Endothelial cell (in vitro differentiated cells): Measurements from ENCODE around the gene ATXN7. TPM values are rescaled to one million over a fixed set of nuclear protein-coding genes. Genes with fewer than 3 reads are reported as not detected.

Experiments used
- DNase-seq: peaks from one replicate; pipeline ENCODE4 v3.0.0; 2021; ENCODE audit warnings: low spot score
- H3K27ac Mint-ChIP-seq: one replicate; pipeline ENCODE4 v1.8.0; 2021; ENCODE audit warnings: mixed read lengths, inconsistent platforms; ENCODE audit not compliant: unreplicated experiment
- H3K27me3 Mint-ChIP-seq: one replicate; pipeline ENCODE4 v1.8.0; 2021; ENCODE audit warnings: mild to moderate bottlenecking, moderate library complexity, mixed read lengths, inconsistent platforms; ENCODE audit not compliant: unreplicated experiment
- H3K36me3 Mint-ChIP-seq: one replicate; pipeline ENCODE4 v1.8.0; 2021; ENCODE audit warnings: mild to moderate bottlenecking, low read depth, mixed read lengths, inconsistent platforms; ENCODE audit not compliant: unreplicated experiment
- H3K4me1 Mint-ChIP-seq: one replicate; pipeline ENCODE4 v1.8.0; 2021; ENCODE audit warnings: mild to moderate bottlenecking, mixed read lengths, inconsistent platforms; ENCODE audit not compliant: unreplicated experiment
- H3K4me3 Mint-ChIP-seq: one replicate; pipeline ENCODE4 v1.8.0; 2021; ENCODE audit warnings: mild to moderate bottlenecking, mixed read lengths, inconsistent platforms; ENCODE audit not compliant: unreplicated experiment
- H3K9me3 Mint-ChIP-seq: one replicate; pipeline ENCODE4 v1.8.0; 2021; ENCODE audit warnings: mixed read lengths, inconsistent platforms; ENCODE audit not compliant: unreplicated experiment
- CTCF ChIP-seq: fragments of 200-600 bp; sonication (generic); IDR thresholded peaks from one replicate; pipeline ENCODE4 v1.5.0; 2021; ENCODE audit warnings: antibody characterized with exemption; ENCODE audit not compliant: unreplicated experiment
- total RNA-seq: library from RNA; stranded (reverse); fragmentation: NEBNext Ultra II Directional; extraction: Animal tissue kit (Norgen Biotek cat#: 25700); gene quantifications from one replicate; pipeline ENCODE4 v1.2.1, GENCODE V29; 2021; ENCODE audit not compliant: unreplicated experiment

ATXN7 gene
- total RNA-seq, 1 donor from 2014 or later: 21.0 TPM

- no peak for TF ChIP-seq CTCF
- peak overlapping the region; percentile 88 for H3K27ac Mint-ChIP-seq
Measured at GRCh38 chr3:63912768-63913588, 49.3 kb downstream of the ATXN7 start.

GRCh38 chr3:63914312-63914711, 50.6 kb downstream of the ATXN7 start:
- H3K36me3 Mint-ChIP-seq: peaks cover 24% of the 10 kb centered on the region
- peaks cover 24% of the 10 kb centered on the region for H3K4me1 Mint-ChIP-seq
- no peaks in the 10 kb centered on the region for H3K9me3 Mint-ChIP-seq
- peak overlapping the region; percentile 10 for H3K27ac Mint-ChIP-seq
- peaks cover 5% of the 10 kb centered on the region for H3K27me3 Mint-ChIP-seq
- DNase-seq: no peak
- TF ChIP-seq CTCF: no peak
- H3K4me3 Mint-ChIP-seq: no peak overlapping the region

More at GRCh38 chr3:63912768-63913588, 49.3 kb downstream of the ATXN7 start:
- Mint-ChIP-seq H3K4me3 (peak overlapping the region; percentile 94), H3K9me3 (no peaks in the 10 kb centered on the region), H3K4me1 (peaks cover 24% of the 10 kb centered on the region), H3K36me3 (peaks cover 19% of the 10 kb centered on the region), H3K27me3 (peaks cover 5% of the 10 kb centered on the region)
- peak; percentile 31 for DNase-seq

DNA sequence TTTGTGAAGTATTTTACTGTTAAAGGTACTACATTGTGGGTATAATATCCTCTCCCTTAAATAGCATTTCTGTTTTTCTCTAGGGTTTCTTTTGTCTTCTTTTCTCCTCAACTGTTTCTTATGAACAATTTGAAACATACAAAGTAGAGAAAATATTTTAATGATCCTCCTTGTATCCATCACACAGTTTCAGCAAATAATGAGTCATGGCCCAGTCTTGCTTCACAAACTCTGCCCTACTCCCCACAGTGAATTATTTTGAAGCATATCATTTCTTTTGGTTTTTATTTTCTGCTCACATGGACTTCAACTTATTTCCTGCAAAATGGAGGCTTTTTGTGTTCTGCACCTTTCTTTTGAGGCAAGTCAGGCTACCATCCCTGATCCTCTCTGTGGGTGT, 54.7 kb downstream of the ATXN7 start:
- DNase-seq: no peak
- Mint-ChIP-seq H3K27ac (no peak overlapping the region), H3K9me3 (no peaks in the 10 kb centered on the region), H3K36me3 (peaks cover 36% of the 10 kb centered on the region), H3K4me1 (peaks cover 4% of the 10 kb centered on the region), H3K4me3 (no peak overlapping the region), H3K27me3 (no peaks in the 10 kb centered on the region)
- TF ChIP-seq CTCF: no peak

- DNase-seq: no peak
- Mint-ChIP-seq H3K4me1 (no peaks in the 10 kb centered on the region), H3K27ac (no peak overlapping the region), H3K27me3 (peaks cover 3% of the 10 kb centered on the region), H3K9me3 (no peaks in the 10 kb centered on the region), H3K4me3 (no peak overlapping the region), H3K36me3 (peaks cover 45% of the 10 kb centered on the region)
- no peak for TF ChIP-seq CTCF
Measured at GRCh38 chr3:63920001-63920400, 56.3 kb downstream of the ATXN7 start.

DNA sequence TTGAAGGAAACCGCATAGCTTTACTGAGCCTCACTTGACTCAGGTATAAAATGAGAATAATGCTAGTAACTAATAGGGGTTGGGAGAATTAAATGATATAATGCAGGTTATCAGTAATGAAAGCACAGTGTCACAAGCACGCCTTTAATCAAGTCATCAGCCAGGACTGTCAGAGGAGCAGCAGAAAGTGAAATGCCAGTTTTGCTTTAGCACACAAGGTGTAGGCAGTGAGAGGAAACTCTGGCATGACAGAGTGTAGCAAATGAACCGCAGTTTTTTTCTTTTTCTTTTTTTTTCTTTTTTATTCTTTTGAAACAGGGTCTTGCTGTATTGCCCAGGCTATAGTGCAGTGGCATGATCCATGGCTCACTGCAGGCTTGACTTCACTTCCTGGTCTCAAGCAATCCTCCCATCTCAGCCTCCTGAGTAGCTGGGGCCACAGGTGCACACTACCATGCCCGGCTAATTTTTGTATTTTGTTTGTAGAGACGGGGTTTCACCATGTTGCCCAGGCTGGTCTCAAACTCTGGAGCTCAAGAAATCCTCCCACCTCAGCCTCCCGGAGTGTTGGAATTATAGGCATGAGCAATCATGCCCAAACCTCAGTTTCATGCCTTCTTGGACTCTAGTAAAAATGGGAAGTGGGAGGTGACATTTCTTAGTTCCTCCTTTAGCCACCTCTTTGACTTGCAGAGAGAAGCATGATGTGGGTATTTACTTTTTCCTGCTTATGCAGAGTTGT, 58.2 kb downstream of the ATXN7 start:
- DNase-seq: no peak
- Mint-ChIP-seq H3K27ac (no peak overlapping the region), H3K36me3 (peaks cover 58% of the 10 kb centered on the region), H3K9me3 (no peaks in the 10 kb centered on the region), H3K4me1 (no peaks in the 10 kb centered on the region), H3K4me3 (no peak overlapping the region), H3K27me3 (peaks cover 3% of the 10 kb centered on the region)
- no peak for TF ChIP-seq CTCF
